ENCODE data around the gene CIPC.
A peak's percentile ranks its signal among the peaks of the same experiment; 100 is the strongest.

DNA sequence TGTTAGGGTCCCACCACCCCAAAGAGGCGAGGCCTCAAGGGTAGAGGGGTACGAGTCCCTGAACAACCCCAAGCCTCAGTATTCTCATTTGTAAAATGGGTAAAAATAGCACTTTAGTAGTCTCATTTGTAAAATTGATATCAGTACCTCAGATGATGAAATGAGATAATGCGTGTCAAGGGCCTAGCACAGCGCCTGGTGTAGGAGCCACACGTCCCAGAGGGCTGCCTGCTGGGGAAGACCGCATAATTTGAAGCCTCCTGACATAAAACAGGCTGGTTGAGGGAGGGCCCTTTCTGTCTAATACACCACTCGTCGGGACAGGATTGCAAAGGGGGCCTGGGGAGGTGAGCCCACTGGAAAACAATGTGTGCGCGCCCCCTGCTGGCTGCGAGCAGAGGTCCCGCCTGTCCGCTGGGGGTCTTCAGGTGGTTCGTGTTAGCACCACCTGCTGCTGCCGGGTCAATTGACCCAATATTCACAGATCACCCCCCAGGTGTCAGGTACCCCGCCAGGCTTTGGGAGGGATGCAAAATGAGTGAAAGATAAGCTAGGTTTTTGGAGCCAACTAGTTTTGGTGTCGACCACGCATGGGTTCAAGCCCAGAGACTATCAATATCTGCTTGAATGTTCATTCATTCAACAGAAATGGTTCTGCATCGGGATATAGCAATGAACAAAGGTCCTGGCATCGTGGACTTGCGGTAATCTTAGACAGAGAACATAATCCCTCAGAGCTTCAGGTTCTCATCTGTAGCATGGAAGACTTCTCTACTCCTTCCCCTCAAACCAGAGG is 44.8 kb upstream of the CIPC start:
- TF ChIP-seq EZH2 (IDR thresholded peaks at IDR 0.05) (no peak), POLR2AphosphoS5 (IDR thresholded peaks at IDR 0.05; ENCODE audit: borderline replicate concordance, low read depth, low read length) (no peak), FOXP2 (optimal IDR thresholded peaks at IDR 0.05; ENCODE audit: control extremely low read depth, extremely low read length, insufficient read depth) (peak; percentile 12)
